Heart right ventricle (tissue), 16 donors: ENCODE results near the gene HLA-DPA1. TPM values are rescaled to one million over a fixed set of nuclear protein-coding genes. Genes with fewer than 3 reads are reported as not detected.

Experiments
- ATAC-seq, 8 donors: fragments of 200-7000 bp; cut with Tn5 transposase; one replicate each; pipeline ENCODE4 v1.9.1; 2020; ENCODE audit warnings: mild to moderate bottlenecking in 8 of 8, moderate library complexity in 8 of 8, moderate number of reproducible peaks in 1 of 8
- DNase-seq, 2 donors: peaks; one replicate each; pipeline ENCODE4 v3.0.0-alpha.2; 2020
- H3K27ac ChIP-seq, 10 donors: fragments of 200-600 bp; sonication (generic) in 2 of 10; one replicate each; pipeline versions ENCODE4 v1.5.0 to v1.8.0; 2020 to 2022; ENCODE audit warnings: mild to moderate bottlenecking in 3 of 10
- H3K27me3 ChIP-seq, 7 donors: fragments of 200-600 bp; one replicate each; pipeline ENCODE4 v1.8.0; 2021 to 2022; ENCODE audit warnings: mild to moderate bottlenecking in 2 of 7
- H3K36me3 ChIP-seq, 9 donors: fragments of 200-600 bp; sonication (generic) in 1 of 9; one replicate each; pipeline versions ENCODE4 v1.5.0 to v1.8.0; 2020 to 2022; ENCODE audit warnings: mild to moderate bottlenecking in 2 of 9
- H3K4me1 ChIP-seq, 9 donors: fragments of 200-600 bp; sonication (generic) in 1 of 9; one replicate each; pipeline versions ENCODE4 v1.5.0 to v1.8.0; 2020 to 2022; ENCODE audit warnings: mild to moderate bottlenecking in 4 of 9
- H3K4me3 ChIP-seq, 10 donors: fragments of 200-600 bp; sonication (generic) in 2 of 10; one replicate each; pipeline versions ENCODE4 v1.5.0 to v1.8.0; 2020 to 2022; ENCODE audit warnings: mild to moderate bottlenecking in 7 of 10, moderate library complexity in 2 of 10
- H3K9me3 ChIP-seq, 11 donors: fragments of 200-600 bp in 10 of 11; sonication (generic) in 2 of 11; one replicate each; pipeline versions ENCODE4 v1.5.0 to v1.8.0; 2013 to 2022; ENCODE audit warnings: mild to moderate bottlenecking in 2 of 11, control low read depth in 1 of 11, moderate library complexity in 1 of 11
- WGBS, 2 donors: extraction: QIAGEN DNeasy Blood & Tissue Kit; methylation state at CpG; one replicate each; pipeline ENCODE4 v1.1.7; 2013; ENCODE audit warnings: inconsistent platforms in 1 of 2; 5-methylcytosine and 5-hydroxymethylcytosine counted together
- intact Hi-C, 10 donors: fragments of 100-400 bp; cut with DNase I; formaldehyde crosslinking; loops; one replicate each; pipeline versions ENCODE4 v1.11.1 to v1.14.2; 2022
- polyA plus RNA-seq, 2 donors: library from polyadenylated mRNA; stranded (reverse); fragments of 200-250 nt; gene quantifications; one replicate each; pipeline ENCODE4 v1.2.3, GENCODE V29; 2013
- total RNA-seq, 10 donors: library from RNA; stranded (reverse); fragmentation: NEBNext Ultra II Directional in 3 of 10; extraction: Animal tissue kit (Norgen Biotek cat#: 25700) in 3 of 10; gene quantifications; one replicate each; pipeline versions ENCODE4 v1.2.1 to v1.2.4, GENCODE V29; 2021 to 2023
- TF ChIP-seq, protein P1 (sequence below), 9 donors: fragments of 200-600 bp; sonication (generic) in 2 of 9; IDR thresholded peaks; one replicate each; pipeline versions ENCODE4 v1.5.0 to v1.8.0; 2021 to 2022; ENCODE audit warnings: antibody characterized with exemption in 9 of 9, mild to moderate bottlenecking in 5 of 9, moderate library complexity in 1 of 9
- donor health status: Arrhythmogenic right ventricular cardiomyopathy.
- donor health status: ischemic (EF 13 %, LVEDD 7.1; RV severe dilation, severe dysfunction).
- donor health status: healthy with polysubstance abuse.
- donor health status: DM: no; HTN: yes; CAD: no.
- donor health status: DM: no; HTN: no; CAD: no.
- donor health status: ischemic (EF 25% LVEDD 6.9; RV normal size, moderate dysfunction).
- donor health status: ischemic (EF 25% LVEDD 5.7; RV mildly dilated, moderate dysfunction).
- donor health status: healthy.
- donor health status: DM: yes; HTN: yes; CAD: no.
- donor health status: Ischemic cardiomyopathy.
- donor health status: ischemic (EF 35%, LVEDD 5.7; RV mildly dilated, moderate dysfunction).
- donor health status: nonischemic (EF 11% LVEDD 7.7; RV severe dilation, severe dysfunction).
- donor health status: DM: yes; HTN: yes; CAD: no.
- donor health status: PGD.
- donor health status: ischemic (EF 29% LVEDD 5.4; RV normal size, mild dysfunction).
- donor health status: nonischemic (EF 23%, LVEDD 6.1; RV moderate dilation, normal function).

HLA-DPA1 gene
- total and polyA plus RNA-seq, 12 donors = 17.8 to 328 (median 47.5) TPM

DNA sequence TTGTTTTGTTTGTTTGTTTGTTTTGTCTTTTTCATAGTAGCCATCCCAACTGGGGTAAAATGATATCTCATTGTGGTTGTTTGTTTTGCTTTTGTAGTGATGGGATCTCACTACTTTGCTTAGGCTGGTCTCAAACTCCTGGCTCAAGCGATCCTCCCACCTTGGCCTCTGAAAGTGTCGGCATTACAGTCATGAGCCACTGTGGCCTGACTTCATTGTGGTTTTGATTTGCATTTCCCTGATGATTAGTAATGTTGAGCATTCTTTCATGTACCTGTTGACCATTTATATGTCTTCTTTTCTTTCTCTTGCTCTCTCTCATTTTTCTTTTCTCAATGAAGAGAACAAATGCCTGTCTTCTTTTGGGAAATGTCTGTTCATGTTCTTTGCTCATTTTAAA, 33.3 kb downstream of the HLA-DPA1 start:
- Histone ChIP-seq H3K27ac (no peak overlapping the region), H3K27me3 (peaks cover 0 to 4% (median 0%) of the 10 kb centered on the region in 7 donors), H3K9me3 (peaks cover 0 to 11% (median 0%) of the 10 kb centered on the region in 11 donors), H3K36me3 (no peaks in the 10 kb centered on the region), H3K4me1 (no peaks in the 10 kb centered on the region), H3K4me3 (no peak overlapping the region)
- 89 to 93% methylated on average over 2 of the region's 2 CpGs for WGBS, 2 donors
- DNase-seq (no peak), ATAC-seq (no peak)
- intact Hi-C loops = no loop called here
- TF ChIP-seq, protein P1, sequence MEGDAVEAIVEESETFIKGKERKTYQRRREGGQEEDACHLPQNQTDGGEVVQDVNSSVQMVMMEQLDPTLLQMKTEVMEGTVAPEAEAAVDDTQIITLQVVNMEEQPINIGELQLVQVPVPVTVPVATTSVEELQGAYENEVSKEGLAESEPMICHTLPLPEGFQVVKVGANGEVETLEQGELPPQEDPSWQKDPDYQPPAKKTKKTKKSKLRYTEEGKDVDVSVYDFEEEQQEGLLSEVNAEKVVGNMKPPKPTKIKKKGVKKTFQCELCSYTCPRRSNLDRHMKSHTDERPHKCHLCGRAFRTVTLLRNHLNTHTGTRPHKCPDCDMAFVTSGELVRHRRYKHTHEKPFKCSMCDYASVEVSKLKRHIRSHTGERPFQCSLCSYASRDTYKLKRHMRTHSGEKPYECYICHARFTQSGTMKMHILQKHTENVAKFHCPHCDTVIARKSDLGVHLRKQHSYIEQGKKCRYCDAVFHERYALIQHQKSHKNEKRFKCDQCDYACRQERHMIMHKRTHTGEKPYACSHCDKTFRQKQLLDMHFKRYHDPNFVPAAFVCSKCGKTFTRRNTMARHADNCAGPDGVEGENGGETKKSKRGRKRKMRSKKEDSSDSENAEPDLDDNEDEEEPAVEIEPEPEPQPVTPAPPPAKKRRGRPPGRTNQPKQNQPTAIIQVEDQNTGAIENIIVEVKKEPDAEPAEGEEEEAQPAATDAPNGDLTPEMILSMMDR (IDR thresholded peaks at IDR 0.05) = no peak

DNA sequence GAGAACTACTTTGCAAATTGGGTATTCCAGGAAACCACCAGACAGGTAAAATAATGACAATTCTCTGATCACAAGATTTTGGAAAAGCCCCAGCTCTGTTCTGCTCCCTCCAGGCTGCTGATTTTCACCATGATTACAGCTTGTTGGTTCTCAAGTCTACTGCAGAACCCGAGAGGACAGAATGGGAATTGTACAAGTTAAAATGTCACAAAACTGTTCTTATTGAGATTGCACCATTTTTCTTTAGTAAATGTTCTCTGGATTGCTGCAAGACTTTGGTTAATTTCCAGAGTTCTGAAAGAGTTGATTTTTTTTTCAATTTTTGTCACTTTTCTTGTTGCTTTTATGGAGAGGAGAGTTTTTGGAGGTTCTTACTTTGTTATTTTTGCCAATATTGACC, 36.9 kb downstream of the HLA-DPA1 start:
- no peak overlapping the region for H3K27ac ChIP-seq
- ATAC-seq (no peak), DNase-seq (no peak)
- H3K4me1 ChIP-seq = no peaks in the 10 kb centered on the region
- intact Hi-C loops = no loop called here
- no peaks in the 10 kb centered on the region for H3K36me3 ChIP-seq
- H3K4me3 ChIP-seq = no peak overlapping the region
- 73 to 74% methylated on average over 1 of the region's 1 CpG for WGBS, 2 donors
- peaks cover 0 to 20% (median 3%) of the 10 kb centered on the region in 11 donors for H3K9me3 ChIP-seq
- TF ChIP-seq, protein P1 (IDR thresholded peaks at IDR 0.05) = no peak
- H3K27me3 ChIP-seq = peaks cover 0 to 10% (median 0%) of the 10 kb centered on the region in 7 donors

- DNase-seq = no peak
- ATAC-seq = no peak
These were observed 38.9 kb downstream of the HLA-DPA1 start for GRCh38 chr6:33034554-33034953.

DNA sequence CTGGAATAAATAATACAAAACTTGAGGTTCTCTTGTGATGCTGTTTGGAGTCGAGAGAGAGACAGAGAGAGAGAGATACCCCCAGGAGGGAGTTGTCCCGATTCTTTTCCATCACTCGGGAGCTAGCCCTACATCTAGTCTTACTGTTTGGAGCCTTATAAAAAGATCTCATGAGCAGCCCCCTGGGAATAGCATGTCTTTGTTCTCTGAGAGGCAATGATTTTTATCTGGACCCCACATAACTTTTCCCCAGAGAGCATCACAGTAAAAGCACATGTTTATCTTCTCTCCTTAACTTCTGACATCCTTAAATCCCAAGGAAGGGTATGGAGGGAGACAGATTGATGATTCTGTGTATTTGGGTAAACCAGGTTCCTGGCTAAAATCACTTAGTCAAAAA, 43.2 kb downstream of the HLA-DPA1 start:
- ATAC-seq (no peak), DNase-seq (no peak)
- Histone ChIP-seq H3K27me3 (peaks cover 0 to 9% (median 0%) of the 10 kb centered on the region in 7 donors), H3K4me1 (peaks cover 0 to 26% (median 6%) of the 10 kb centered on the region in 9 donors), H3K9me3 (peaks cover 0 to 10% (median 3%) of the 10 kb centered on the region in 11 donors), H3K27ac (peak overlapping the region in 9 of 10 donors; percentile 40 to 94 (median 82)), H3K36me3 (no peaks in the 10 kb centered on the region), H3K4me3 (no peak overlapping the region)
- intact Hi-C loops = no loop called here
- TF ChIP-seq, protein P1 (IDR thresholded peaks at IDR 0.05) = no peak
- WGBS, 2 donors = 43 to 57% methylated on average over 3 of the region's 3 CpGs

More at GRCh38 chr6:33034554-33034953, 38.9 kb downstream of the HLA-DPA1 start:
- TF ChIP-seq, protein P1 (IDR thresholded peaks at IDR 0.05) = no peak
- Histone ChIP-seq H3K4me1 (peaks cover 0 to 13% (median 4%) of the 10 kb centered on the region in 9 donors), H3K9me3 (peaks cover 0 to 20% (median 3%) of the 10 kb centered on the region in 11 donors), H3K36me3 (no peaks in the 10 kb centered on the region), H3K27me3 (peaks cover 0 to 13% (median 0%) of the 10 kb centered on the region in 7 donors), H3K4me3 (no peak overlapping the region), H3K27ac (no peak overlapping the region)
- WGBS, 2 donors = 95 to 97% methylated on average over 1 of the region's 1 CpG
- intact Hi-C loops = no loop called here
